ENCODE data around the gene KATNIP.
"Not testable (repeated sequence)": the region's sequence is repeated elsewhere in the genome, so short reads cannot be mapped to it uniquely, and the experiment has no call there.

Gene KATNIP

GRCh38 chr16:27534256-27534655 is 15.7 kb upstream of the KATNIP start:
- in situ Hi-C loops (cut with MboI; ENCODE audit: low sequenced_read_pairs), result no loop called here

- in situ Hi-C loops (cut with MboI; ENCODE audit: low sequenced_read_pairs), result no loop called here
These were observed 11.4 kb upstream of the KATNIP start for GRCh38 chr16:27538528-27538927.

GRCh38 chr16:27539120-27539519 is 10.8 kb upstream of the KATNIP start:
- in situ Hi-C loops (cut with MboI; ENCODE audit: low sequenced_read_pairs), result no loop called here

- in situ Hi-C loops (cut with MboI; ENCODE audit: low sequenced_read_pairs), result no loop called here
These were observed 10.3 kb upstream of the KATNIP start for GRCh38 chr16:27539636-27540035.

GRCh38 chr16:27543801-27544200 is 6.1 kb upstream of the KATNIP start:
- in situ Hi-C loops (cut with MboI; ENCODE audit: low sequenced_read_pairs), result no loop called here

GRCh38 chr16:27544671-27545070 is 5.3 kb upstream of the KATNIP start:
- in situ Hi-C loops (cut with MboI; ENCODE audit: low sequenced_read_pairs), result no loop called here

- in situ Hi-C loops (cut with MboI; ENCODE audit: low sequenced_read_pairs), result no loop called here
These were observed 2.8 kb upstream of the KATNIP start for GRCh38 chr16:27547134-27547533.

- in situ Hi-C loops (cut with MboI; ENCODE audit: low sequenced_read_pairs), result no loop called here
These were observed 2.1 kb upstream of the KATNIP start for GRCh38 chr16:27547851-27548250.

- in situ Hi-C loops (cut with MboI; ENCODE audit: low sequenced_read_pairs), result no loop called here
These were observed 539 bp upstream of the KATNIP start for GRCh38 chr16:27549464-27549745.

- in situ Hi-C loops (cut with MboI; ENCODE audit: low sequenced_read_pairs), result no loop called here
These were observed 607 bp downstream of the KATNIP start for GRCh38 chr16:27550582-27550920.

GRCh38 chr16:27551036-27551435 is 1.1 kb downstream of the KATNIP start:
- in situ Hi-C loops (cut with MboI; ENCODE audit: low sequenced_read_pairs), result no loop called here

GRCh38 chr16:27556471-27556870 is 6.5 kb downstream of the KATNIP start:
- in situ Hi-C loops (cut with MboI; ENCODE audit: low sequenced_read_pairs), result no loop called here

GRCh38 chr16:27558434-27558833 is 8.5 kb downstream of the KATNIP start:
- in situ Hi-C loops (cut with MboI; ENCODE audit: low sequenced_read_pairs), result no loop called here

GRCh38 chr16:27558932-27559331 is 9.0 kb downstream of the KATNIP start:
- in situ Hi-C loops (cut with MboI; ENCODE audit: low sequenced_read_pairs), result no loop called here

- in situ Hi-C loops (cut with MboI; ENCODE audit: low sequenced_read_pairs), result no loop called here
These were observed 11.3 kb downstream of the KATNIP start for GRCh38 chr16:27561216-27561615.

- in situ Hi-C loops (cut with MboI; ENCODE audit: low sequenced_read_pairs), result no loop called here
These were observed 14.3 kb downstream of the KATNIP start for GRCh38 chr16:27564224-27564623.

- in situ Hi-C loops (cut with MboI; ENCODE audit: low sequenced_read_pairs), result no loop called here
These were observed 16.5 kb downstream of the KATNIP start for GRCh38 chr16:27566417-27566816.

GRCh38 chr16:27568077-27568476 is 18.1 kb downstream of the KATNIP start:
- in situ Hi-C loops (cut with MboI; ENCODE audit: low sequenced_read_pairs), result no loop called here

- in situ Hi-C loops (cut with MboI; ENCODE audit: low sequenced_read_pairs), result not testable (repeated sequence)
These were observed 21.0 kb downstream of the KATNIP start for GRCh38 chr16:27570986-27571385.

- in situ Hi-C loops (cut with MboI; ENCODE audit: low sequenced_read_pairs), result no loop called here
These were observed 21.7 kb downstream of the KATNIP start for GRCh38 chr16:27571433-27572326.

GRCh38 chr16:27572711-27573110 is 22.8 kb downstream of the KATNIP start:
- in situ Hi-C loops (cut with MboI; ENCODE audit: low sequenced_read_pairs), result no loop called here

GRCh38 chr16:27576729-27577128 is 26.8 kb downstream of the KATNIP start:
- in situ Hi-C loops (cut with MboI; ENCODE audit: low sequenced_read_pairs), result no loop called here
